Activated CD4-positive, alpha-beta T cell treated with anti-CD3 and anti-CD28 coated beads, Interleukin-2, amount 50 U/mL, for 1 hour (primary cell): ENCODE data around the gene GNL3.
"Not testable (repeated sequence)": the region's sequence is repeated elsewhere in the genome, so short reads cannot be mapped to it uniquely, and the experiment has no call there.

Experiments used
- DNase-seq: peaks from one replicate; pipeline ENCODE4 v3.0.0-alpha.2; 2020

GNL3 gene

GRCh38 chr3:52722491-52722890 lies 36.7 kb downstream of the GNL3 start:
- DNase-seq = no peak

- DNase-seq = no peak
Measured at GRCh38 chr3:52723935-52724334, 38.1 kb downstream of the GNL3 start.

- DNase-seq = no peak
Measured at GRCh38 chr3:52724511-52724910, 38.7 kb downstream of the GNL3 start.

- DNase-seq = not testable (repeated sequence)
Measured at GRCh38 chr3:52728753-52729152, 42.9 kb downstream of the GNL3 start.

GRCh38 chr3:52730681-52731080 lies 44.8 kb downstream of the GNL3 start:
- DNase-seq = no peak

- no peak for DNase-seq
Measured at GRCh38 chr3:52731590-52731989, 45.8 kb downstream of the GNL3 start.

DNA sequence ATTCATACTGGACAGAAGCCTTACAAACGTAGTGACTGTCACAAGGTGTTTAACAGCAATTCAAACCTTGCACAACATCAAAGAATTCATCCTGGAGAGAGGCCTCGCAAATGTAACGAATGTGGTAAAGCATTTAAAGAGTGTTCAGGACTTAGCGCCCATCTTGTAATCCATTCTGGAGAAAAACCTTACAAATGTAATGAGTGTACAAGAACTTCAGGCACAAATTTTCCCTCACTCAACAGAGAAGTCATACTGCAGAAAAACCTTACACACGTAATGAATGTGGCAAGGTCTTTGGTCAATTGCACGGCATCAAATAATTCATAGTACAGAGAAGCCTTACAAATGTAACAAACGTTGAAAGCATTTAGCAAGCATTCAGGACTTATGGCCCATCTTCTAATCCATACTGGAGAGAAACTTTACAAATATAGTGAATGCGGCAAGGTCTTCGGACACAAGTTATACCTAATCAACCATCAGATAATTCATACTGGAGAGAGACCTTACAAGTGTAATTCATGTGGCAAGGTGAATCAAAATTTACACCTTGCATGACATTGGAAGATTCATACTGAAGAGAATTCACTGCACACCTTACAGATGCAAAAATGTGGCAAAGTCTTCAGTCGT lies 47.5 kb downstream of the GNL3 start:
- no peak for DNase-seq

GRCh38 chr3:52739730-52740129 lies 53.9 kb downstream of the GNL3 start:
- DNase-seq = no peak

DNA sequence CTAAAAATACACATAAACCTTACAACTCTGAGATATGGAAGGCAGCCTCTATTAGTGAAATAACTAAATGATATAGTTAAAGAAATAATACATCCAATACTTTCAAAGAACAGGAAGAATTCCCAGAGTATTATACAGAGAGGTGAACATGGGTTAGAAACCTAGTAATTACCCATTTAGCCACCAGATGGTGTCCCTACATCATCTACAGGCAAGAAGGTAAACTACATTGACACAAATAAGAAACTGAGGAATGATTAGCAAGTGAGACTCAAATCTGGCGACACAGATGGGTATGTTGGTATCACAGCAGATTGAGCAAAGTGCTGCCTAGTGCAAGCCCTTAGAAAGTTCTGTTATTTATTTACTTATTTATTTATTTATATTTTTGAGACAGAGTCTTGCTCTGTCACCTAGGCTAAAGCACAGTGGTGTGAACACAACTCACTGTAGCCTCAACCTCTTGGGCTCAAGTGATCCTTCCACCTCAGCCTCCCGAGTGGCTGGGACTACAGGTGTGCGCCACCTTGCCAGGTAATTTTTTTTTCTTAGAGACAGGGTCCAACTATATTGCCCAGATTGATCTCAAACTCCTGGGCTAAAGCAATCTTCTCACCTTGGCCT lies 56.7 kb downstream of the GNL3 start:
- no peak for DNase-seq

DNA sequence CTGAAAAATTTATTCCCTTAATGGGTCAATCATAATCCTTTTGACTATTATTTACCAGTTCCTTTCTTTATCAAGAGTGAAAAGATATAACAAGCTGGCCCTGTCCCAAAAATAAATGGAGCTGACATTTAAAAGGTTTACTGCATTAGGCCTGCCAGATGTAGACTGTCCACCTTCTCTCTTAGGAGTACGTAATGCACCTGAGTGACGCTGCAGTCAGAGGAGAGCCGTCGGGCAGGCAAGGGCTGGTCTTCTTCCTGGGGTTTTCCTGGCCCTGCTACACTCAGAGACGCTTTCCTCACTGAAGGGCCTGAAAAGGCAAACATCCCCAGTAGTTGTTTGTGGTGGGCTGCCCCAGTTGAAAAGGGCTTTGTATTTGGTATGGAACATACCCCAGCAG lies 57.3 kb downstream of the GNL3 start:
- no peak for DNase-seq

GRCh38 chr3:52743721-52744120 lies 57.9 kb downstream of the GNL3 start:
- DNase-seq = no peak
